Liver (tissue), 3 donors: ENCODE measurements around the gene ZDHHC21.

Source experiments
- CTCF ChIP-seq: fragments of 150-350 bp; IDR thresholded peaks from 2 replicates; pipeline ENCODE4 v1.5.1; 2017; ENCODE audit warnings: improper control_type of control experiment, low read depth, low read length; ENCODE audit not compliant: missing input control
- EGR1 ChIP-seq, 2 donors: IDR thresholded peaks; 2 replicates each; pipeline ENCODE4 v1.6.1; 2016 to 2018; ENCODE audit warnings: antibody characterized with exemption in 2 of 2, low read depth in 2 of 2
- GABPA ChIP-seq, 2 donors: IDR thresholded peaks in 1 of 2; conservative IDR thresholded peaks in 1 of 2; 2 replicates each; pipeline ENCODE4 v1.6.1; 2016; ENCODE audit warnings: antibody characterized with exemption in 2 of 2, mild to moderate bottlenecking in 1 of 2, moderate library complexity in 1 of 2
- HNF4G ChIP-seq: IDR thresholded peaks from 2 replicates; pipeline ENCODE4 v1.6.1; 2016; ENCODE audit warnings: antibody characterized with exemption
- YY1 ChIP-seq: IDR thresholded peaks from 2 replicates; pipeline ENCODE4 v1.6.1; 2016; ENCODE audit warnings: antibody characterized with exemption, mild to moderate bottlenecking
- donor health status: healthy.
- donor health status: healthy.

GRCh38 chr9:14693251-14693861 lies at the start of gene ZDHHC21:
- TF ChIP-seq CTCF (no peak), YY1 (no peak), EGR1 (IDR thresholded peaks at IDR 0.05; ENCODE audit: low read depth in 2 of 2) (no peak), GABPA (IDR thresholded peaks at IDR 0.05 in 1 of 2, conservative IDR thresholded peaks at IDR 0.05 in 1 of 2) (peak in 1 of 2 donors; percentile 81), HNF4G (no peak)
